HL-60 (cell line): ENCODE data around the gene BLID.

ENCODE experiments used
- POLR2AphosphoS5 ChIP-seq: IDR thresholded peaks from 2 replicates; pipeline ENCODE4 v1.6.1; 2012; ENCODE audit warnings: low read depth
- REST ChIP-seq: IDR thresholded peaks from 2 replicates; pipeline ENCODE4 v1.6.1; 2012; ENCODE audit warnings: low read depth; ENCODE audit not compliant: insufficient replicate concordance
- TF ChIP-seq, protein P1 (sequence below): IDR thresholded peaks from one replicate; pipeline ENCODE4 v1.5.1; 2011; ENCODE audit warnings: low read length, control low read depth, inconsistent platforms; ENCODE audit not compliant: insufficient read depth

DNA sequence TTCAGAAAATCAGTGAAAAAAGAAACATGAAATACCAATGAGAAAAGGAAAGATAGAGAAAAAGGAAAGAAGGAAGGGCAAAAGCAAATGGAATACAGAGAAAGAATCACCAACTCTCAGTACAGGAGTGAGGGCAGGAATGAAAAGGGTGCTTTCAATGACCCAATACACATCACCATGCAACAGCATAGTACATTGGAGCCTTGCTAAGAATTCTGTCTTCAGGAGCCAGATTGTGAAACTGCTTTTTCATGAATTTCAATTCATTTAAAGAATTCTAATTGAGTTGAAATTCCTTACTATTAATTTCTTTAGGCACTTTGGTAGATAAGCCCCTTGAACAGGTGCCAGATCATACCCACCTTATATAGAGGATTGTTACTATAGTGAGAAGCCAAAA, 34.9 kb downstream of the BLID start:
- TF ChIP-seq REST (no peak), POLR2AphosphoS5 (no peak)
- TF ChIP-seq, protein P1, sequence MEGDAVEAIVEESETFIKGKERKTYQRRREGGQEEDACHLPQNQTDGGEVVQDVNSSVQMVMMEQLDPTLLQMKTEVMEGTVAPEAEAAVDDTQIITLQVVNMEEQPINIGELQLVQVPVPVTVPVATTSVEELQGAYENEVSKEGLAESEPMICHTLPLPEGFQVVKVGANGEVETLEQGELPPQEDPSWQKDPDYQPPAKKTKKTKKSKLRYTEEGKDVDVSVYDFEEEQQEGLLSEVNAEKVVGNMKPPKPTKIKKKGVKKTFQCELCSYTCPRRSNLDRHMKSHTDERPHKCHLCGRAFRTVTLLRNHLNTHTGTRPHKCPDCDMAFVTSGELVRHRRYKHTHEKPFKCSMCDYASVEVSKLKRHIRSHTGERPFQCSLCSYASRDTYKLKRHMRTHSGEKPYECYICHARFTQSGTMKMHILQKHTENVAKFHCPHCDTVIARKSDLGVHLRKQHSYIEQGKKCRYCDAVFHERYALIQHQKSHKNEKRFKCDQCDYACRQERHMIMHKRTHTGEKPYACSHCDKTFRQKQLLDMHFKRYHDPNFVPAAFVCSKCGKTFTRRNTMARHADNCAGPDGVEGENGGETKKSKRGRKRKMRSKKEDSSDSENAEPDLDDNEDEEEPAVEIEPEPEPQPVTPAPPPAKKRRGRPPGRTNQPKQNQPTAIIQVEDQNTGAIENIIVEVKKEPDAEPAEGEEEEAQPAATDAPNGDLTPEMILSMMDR = no peak
